RPMI7951 (cell line): ENCODE measurements around the gene BBOX1. TPM values are rescaled to one million over a fixed set of nuclear protein-coding genes. Genes with fewer than 3 reads are reported as not detected.
"Not testable (repeated sequence)": the region's sequence is repeated elsewhere in the genome, so short reads cannot be mapped to it uniquely, and the experiment has no call there.

ENCODE experiments used
- DNase-seq: peaks from one replicate; pipeline ENCODE4 v3.0.0-alpha.2; 2012; ENCODE audit warnings: low read depth
- total RNA-seq: library from RNA; depleted of rRNA; stranded (reverse); fragments of >200 nt; shearing (Covaris generic); gene quantifications from 2 replicates; pipeline ENCODE4 v1.2.3, GENCODE V29; 2014

The BBOX1 gene
- total RNA-seq, 1 experiment from 2014 or later: 0.60 TPM

DNA sequence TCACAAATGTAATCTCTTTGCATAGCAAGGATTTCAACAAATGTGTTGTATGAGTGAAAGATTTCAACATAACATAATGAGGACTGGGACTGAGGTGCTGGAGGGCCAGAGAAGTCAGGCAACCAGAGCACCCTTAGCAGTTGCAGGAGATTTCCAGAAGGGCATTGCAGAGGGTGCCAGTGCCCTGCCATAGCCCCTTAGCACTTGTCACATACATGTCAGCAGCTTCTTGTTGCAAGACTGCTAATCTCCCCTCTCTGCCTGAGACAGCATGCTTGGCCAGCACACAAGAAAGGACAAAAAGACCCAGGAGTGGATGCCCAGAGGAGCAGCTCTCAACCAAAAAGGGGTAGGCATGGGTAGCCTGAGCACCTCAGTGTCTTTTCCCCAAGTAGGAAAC lies 43.2 kb downstream of the BBOX1 start:
- no peak for DNase-seq

DNA sequence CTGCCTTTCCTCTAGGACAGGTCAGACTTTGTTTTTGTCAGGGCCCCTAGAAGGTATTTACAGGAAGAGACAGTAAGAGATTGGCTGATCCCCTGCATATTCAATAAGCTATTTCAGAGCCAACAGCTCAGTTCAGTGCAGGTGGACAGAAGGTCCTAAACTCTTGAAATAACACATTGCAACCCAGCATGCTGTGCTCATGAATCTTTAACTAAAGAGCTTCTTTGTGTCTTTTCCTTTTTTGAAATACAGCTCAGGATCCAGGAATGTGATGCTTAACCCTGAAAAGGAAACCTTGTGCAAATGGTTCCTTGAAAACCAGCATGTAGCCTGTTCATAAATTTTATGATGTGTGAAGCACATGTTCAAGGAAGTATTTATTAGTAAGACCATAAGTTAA lies 43.9 kb downstream of the BBOX1 start:
- peak; percentile 10 for DNase-seq

DNA sequence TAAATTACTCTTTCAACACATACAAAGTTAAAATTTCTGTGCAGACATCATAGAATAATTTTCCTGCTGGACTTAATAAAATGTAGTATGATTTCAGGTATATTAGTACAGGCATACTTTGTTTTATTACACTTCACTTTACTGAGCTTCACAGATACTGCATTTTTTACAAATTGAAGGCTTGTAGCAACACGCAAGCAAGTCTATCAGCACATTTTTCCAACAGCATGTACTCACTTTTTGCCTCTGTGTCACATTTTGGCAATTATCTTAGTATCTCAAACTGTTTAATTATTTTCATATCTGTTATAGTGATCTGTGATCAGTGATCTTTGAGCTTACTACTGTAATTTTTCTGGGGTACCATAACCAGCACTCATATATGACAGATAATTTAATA lies 44.5 kb downstream of the BBOX1 start:
- DNase-seq: no peak

DNA sequence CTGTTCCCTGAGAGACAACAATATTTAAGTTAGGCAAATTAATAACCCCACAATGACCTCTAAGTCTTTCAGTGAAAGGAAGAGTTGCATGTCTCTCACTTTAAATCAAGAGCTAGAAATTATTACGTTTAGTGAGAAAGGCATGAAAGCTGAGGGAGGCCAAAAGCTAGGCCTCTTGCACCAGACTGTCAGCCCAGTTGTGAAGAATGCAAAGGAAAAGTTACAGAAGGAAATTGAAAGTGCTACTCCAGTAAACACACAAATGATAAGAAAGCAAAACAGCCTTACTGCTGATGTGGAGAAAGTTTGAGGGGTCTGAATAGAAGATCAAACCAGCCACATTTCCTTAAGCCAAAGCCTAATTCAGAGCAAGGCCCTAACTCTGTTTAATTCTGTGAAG lies 45.0 kb downstream of the BBOX1 start:
- no peak for DNase-seq

DNA sequence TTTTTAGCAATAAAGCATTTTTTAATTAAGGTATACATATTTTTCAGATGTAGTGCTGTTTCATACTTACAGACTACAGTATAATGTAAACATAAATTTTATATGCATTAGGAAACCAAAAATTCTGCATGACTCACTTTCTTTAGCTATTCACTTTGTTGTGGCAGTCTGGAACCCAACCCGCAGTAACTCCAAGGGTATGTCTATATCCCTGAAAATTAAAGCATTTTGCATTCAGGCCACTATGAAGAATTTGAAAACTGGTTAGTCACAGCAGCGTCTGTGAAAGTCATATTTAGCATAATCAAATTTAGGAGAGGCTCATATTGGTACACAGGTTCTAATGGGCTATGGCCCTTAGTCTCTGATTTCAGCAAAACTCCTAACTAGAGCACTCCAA lies 46.8 kb downstream of the BBOX1 start:
- no peak for DNase-seq

DNA sequence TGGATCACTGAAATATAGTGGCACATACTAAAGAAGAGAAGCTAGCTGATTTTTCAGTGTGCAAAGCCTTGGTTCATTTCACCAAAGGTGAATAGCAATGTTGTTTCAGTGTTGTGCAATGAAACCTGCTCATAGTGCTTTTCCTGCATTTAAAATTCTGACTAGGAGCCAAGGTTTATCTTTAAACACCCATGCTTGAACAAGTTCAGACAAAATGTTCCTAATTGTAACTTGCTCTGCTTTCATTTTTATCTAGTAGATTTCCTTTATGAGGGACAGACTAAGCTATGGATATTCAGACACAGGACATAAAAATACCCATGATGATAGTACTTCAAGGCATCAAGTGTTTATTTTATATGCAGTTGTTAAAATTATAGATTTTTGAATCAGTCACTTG lies 47.7 kb downstream of the BBOX1 start:
- no peak for DNase-seq

DNA sequence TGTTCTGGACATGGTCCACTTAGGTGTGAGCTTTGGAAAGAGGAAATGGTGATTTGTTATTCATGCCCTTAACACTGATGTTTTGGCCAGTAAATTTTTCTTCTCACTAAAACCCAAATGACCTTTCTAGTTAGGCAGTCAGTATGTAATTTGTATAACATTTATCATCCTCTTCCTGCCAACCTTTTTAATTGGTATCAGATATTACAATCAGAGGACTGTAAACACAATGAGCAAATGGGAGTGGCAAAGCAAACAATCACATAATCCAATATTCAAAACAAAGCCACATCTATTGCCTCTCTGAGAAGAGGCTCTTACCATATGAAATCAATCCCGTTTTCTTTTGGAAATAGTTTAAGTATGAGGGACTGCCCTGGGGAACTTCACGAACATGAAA lies 49.1 kb downstream of the BBOX1 start:
- DNase-seq: no peak

DNA sequence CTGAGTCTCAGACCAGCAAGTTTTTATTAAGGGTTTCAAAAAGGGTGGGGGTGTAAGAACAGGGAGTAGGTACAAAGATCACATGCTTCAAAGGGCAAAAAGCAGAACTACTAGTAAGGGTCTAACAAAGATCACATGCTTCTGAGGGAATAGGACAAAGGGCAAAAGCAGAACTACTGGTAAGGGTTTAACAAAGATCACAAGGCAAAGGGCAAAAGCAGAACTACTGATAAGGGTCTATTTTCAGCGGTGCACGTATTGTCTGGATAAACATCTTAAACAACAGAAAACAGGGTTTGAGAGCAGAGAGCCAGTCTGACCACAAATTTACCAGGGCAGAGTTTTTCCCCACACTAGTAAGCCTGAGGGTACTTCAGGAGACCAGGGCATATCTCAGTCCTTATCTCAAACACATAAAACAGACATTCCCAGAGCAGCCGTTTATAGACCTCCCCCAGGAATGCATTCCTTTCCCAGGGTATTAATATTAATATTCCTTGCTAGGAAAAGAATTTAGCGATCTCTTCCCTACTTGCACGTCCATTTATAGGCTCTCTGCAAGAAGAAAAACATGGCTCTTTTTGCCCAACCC lies 49.8 kb downstream of the BBOX1 start:
- DNase-seq: not testable (repeated sequence)

DNA sequence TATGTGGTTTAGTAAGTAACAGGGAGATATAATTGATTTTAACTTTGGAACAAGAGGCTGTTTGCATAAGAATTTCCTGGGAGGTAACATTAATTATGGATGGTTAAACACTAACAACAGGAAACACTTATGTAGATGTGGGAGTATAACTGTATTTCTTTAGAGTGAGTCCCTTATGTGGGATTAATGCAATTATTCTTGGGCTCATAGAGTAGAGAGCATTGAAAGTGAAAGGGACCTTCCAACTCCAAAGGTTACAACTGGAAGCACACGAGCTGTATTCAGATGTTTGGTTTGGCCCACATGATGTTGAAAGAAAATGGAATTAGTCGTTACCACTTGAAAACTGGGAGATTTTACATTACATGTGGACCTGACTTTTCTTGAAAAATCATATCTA lies 53.5 kb downstream of the BBOX1 start:
- DNase-seq: no peak

DNA sequence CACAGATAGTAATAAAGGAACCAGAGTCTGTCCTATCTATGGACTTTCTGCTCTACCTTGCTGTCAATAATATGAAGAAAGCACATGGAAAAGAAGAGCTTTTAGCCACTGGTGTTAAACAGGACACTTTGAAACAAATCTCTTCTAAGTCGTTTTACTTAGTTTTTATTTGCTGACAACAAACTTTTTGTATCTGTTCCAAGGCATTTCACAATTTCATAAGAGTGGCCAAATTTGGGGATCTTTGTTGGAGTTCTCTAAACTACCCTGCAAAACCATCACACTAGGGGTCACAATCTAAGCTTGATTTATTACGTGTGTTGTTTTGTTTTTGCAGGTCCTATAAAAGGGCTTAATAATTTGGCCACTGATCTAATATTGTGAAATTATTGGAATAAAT lies 54.4 kb downstream of the BBOX1 start:
- DNase-seq: no peak

DNA sequence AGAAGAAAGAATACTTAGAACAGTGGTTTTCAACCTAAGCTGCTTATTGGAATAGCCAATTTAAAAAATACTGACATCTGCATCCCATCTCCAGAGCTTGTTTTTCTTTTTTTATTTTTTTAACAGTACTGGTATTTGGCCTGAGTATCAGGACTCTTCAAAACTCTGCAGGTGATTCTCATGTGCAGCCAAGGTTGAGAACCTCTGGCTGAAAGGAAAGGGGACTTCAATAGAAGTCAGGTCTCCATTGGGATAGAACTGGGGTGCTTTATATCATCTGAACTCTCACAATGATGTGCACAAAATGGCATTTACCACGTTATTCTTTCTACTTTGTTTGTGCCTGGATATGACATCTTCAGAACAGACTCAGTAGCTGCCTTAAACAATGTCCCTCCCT lies 55.3 kb downstream of the BBOX1 start:
- DNase-seq: no peak

DNA sequence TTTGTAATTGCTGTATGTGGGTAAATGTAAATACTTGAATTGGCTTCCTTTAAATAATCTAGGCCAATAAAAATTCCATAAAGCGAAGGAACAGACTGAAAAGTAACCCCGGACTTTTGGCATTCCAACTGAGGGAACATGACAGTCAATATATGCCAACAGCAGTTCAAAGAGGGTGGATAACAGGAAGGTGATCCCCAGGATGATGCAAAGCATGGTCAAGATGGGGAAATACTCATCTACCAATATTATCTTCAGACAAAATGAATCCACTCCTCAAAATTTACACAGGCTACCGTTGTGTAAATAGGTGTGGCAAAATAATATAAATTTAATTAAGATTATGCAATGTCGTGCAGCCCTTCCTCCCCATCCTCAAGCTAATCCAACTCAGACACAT lies 56.9 kb downstream of the BBOX1 start:
- no peak for DNase-seq

DNA sequence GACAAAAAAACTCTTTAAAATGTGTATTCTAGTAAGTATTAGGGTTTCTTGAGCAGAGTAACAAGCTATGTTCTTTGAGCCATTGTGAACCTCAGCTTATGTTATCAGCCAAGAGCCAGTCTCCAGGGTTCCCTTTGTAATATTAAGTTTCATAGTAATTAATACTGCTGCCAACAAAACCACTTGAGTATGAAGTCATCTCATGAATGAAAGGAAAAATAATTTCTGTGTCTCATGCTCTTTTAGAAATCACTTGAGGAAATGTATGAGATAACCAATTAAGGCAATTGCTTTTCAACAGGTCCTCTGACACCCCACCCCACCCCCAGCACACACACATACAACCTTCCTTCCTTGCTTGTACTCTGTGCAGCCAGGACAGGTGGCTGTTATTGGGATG lies 59.9 kb downstream of the BBOX1 start:
- no peak for DNase-seq

DNA sequence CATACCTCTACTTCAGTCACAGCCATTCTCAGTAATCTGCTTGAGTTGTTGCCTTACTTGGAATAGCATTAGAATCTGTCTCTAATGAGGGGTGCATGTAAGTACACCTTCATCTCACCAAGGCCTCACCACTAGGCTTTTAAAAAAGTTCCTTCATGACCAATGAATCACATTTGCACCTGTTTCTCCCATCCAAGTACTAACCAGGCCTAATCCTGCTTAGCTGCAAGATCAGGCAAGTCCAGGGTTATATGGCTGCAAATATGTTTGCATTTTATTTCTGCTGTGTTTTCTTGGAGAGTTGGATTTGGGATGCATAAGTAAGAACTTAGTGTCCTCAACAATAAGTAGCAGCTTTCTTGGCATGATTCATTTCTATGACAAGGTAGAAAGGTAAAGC lies 66.9 kb downstream of the BBOX1 start:
- no peak for DNase-seq

DNA sequence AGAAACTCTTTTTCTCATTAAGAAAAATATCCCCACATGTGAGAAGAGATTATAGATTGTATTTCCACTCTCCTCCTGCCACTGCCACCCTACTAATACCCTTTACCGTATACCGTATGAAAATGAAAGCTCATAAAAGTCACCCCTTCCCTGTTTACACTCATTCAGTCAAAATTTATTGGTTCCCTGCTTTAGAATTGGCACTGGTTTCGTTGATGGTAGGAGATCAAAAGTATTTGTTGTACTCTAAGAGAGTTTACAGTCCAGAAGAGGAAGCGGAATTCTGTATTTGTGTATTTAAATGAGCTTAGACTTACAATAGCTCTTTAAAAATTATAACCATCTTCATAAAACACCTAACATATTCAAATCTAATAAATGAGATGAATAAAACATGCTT lies 68.2 kb downstream of the BBOX1 start:
- DNase-seq: no peak

DNA sequence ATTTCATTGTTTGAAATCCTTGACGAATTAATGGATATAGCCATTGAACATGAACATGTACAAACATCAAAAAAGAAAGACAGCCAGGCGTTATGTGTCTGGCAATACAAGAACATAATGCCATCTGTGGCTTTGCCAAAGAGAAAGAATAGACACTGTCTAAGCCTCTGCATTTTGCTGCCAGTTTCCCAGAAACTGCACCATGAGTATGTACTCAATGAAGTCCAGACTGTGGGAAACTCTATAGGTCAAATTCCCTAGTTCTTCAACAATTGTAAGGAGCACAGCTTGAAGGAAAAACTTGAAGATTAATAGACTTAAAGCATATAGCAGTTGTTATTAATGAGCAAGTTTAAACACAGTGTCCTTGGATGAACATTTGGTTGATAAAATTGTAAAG lies 71.3 kb downstream of the BBOX1 start:
- DNase-seq: no peak

DNA sequence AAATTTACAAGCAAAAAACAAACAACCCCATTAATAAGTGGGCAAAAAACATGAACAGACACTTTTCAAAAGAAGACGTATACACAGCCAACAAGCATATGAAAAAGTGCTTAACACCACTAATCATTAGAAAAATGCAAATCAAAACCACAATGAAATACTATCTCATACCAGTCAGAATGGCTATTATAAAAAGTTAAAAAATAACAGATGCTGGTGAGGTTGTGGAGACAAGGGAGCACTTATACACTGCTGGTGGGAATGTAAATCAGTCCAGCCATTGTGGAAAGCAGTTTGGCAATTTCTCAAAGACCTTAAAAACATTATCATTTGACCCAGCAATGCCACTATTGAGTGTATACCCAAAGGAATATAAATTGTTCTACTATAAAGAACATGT lies 72.3 kb downstream of the BBOX1 start:
- no peak for DNase-seq

DNA sequence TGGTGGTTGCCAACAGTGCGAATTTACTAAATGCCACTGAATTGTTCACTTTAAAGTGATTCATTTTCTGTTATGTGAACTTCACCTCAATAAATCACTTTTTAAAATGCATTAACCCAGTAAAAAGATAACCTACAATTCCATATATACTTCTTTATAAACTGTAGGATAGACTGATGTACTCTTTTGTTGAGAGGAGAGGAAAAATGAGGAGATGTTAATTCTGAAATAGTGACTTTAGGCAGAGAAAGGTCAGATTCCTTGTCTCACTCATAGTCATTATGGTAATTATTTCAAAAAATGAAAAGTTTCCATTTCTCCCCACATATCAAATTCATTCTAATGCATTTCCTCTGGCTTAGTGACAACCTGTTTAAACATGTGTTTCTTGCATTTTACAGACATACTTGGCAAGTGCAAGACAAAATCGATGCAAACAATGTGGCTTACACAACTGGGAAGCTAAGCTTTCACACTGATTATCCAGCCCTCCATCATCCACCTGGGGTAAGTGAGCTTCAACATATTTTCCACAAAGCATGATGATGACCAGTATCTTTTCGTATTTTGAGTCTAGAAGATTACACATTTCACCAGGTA lies 74.5 kb downstream of the BBOX1 start:
- DNase-seq: no peak

DNA sequence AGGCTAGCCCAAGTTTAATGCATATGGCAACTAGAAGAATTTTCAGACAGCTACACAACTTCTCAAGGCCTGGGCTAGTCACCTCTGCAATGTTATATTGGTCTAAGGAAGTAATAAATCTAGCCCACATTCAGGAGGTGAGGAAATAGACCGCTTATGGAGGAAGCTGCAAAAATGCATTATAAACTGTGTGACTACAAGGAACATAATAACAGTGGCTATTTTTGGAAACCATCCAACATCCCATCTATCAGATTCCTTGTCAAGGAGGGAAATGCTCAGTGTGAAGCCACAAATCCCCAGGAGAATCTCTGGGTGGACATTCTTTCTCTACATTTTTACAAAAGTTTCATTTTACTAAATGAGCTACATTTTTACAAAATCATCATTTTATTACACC lies 76.1 kb downstream of the BBOX1 start:
- peak; percentile 30 for DNase-seq

DNA sequence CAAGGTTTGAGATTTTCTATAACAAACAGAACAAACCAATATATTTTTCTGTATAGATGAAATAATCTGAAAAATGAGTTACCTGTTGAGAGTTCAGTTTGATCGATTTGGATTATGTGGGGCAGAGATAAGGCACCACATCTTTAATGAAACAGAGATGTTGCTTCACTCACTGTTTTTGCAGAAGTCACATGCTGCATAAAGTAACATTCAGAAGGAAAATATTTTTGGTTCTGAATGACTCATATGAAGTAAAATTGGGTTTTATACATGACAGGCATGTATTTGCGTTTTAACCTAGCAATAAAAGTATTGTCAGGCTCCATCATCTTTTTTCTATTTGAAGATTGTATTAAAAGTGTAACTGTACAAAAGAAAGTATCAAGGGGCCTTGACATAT lies 77.8 kb downstream of the BBOX1 start:
- no peak for DNase-seq

DNA sequence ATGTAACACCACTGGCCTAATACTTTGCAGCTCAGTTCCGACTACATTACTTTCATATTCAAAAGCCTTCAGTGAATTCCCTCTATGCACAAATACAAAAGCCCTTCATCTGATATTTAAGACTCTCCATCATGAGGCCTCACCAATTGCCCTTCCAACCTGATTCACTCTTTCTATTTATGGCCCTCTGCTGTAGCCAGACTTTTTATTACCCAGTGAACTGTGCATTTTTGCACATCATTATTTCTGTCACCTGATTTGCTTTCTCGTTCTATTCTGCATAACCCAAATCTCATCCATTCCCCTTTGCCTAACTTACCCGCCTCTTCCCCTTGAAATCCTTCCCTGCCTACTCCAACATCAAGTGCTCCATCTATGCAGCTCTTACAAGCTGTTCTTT lies 78.3 kb downstream of the BBOX1 start:
- DNase-seq: no peak

DNA sequence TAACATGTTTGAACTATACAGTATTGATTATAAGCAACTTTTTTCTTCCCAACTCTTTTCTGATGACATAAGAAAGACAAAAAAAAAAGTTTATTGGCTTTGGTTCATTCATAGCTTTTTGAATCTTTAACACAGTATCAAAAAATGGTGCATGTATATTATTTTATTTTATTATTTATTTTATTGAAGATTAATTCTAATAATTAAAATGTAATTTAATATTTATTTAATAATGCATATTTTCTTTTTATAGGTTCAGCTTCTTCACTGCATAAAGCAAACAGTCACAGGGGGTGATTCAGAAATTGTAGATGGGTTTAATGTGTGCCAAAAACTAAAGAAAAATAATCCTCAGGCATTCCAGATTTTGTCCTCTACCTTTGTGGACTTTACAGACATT lies 78.8 kb downstream of the BBOX1 start:
- DNase-seq: no peak

DNA sequence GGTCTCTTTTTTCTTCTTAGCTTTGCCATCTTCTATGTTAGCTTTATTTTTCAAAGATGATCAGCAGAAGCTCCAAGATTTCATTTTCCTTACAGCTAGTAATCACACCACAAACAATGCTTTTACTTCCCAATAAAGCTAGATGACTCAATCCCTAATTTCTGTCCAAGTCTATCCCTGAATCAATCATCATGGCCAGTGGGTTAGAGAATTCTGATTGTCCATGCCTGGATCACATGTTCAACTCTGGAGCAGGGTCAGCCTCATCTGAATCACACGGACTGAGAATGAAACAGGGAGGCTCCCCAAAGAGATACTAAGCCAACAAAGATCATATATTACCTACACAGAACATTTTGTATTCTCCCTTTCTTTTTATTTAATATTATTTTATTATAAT lies 79.6 kb downstream of the BBOX1 start:
- DNase-seq: no peak

DNA sequence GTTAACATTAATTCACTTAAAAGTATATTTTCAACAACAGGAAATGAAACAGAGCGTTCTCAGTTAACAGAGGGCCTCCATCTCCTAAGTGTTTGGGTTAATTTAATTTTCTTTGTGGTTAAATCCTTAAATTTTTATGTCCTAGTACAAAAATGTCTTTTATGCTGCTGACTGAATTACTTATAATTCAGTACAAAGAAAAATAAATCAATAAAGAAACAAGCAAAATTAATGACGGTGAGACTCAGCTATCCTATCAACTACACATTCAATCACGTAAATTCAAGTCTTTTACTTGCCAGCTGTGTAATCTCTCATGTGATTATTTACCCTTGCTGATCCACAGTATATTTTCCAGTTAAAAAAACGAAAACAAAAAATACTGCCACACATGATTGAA lies 81.4 kb downstream of the BBOX1 start:
- DNase-seq: no peak
